GM23338 (cell line): ENCODE data around the gene C11orf65.

Experiments used
- CREB1 ChIP-seq: fragments of 250-450 bp; sonication (Bioruptor Pico); IDR thresholded peaks from 2 replicates; pipeline ENCODE4 v1.5.0; 2020; ENCODE audit warnings: low read depth, mild to moderate bottlenecking, moderate library complexity
- EZH2 ChIP-seq: fragments of 200-600 bp; sonication (generic); IDR thresholded peaks from one replicate; pipeline ENCODE4 v1.8.0; 2017; ENCODE audit warnings: antibody characterized with exemption, mild to moderate bottlenecking, low read depth; ENCODE audit not compliant: unreplicated experiment
- EZH2phosphoT487 ChIP-seq: fragments of 200-600 bp; sonication (generic); IDR thresholded peaks from one replicate; pipeline ENCODE4 v1.8.1; 2018; ENCODE audit warnings: antibody characterized with exemption; ENCODE audit not compliant: unreplicated experiment
- NANOG ChIP-seq: IDR thresholded peaks from 2 replicates; pipeline ENCODE4 v1.6.1; 2016; ENCODE audit warnings: antibody characterized with exemption, borderline replicate concordance
- POLR2AphosphoS5 ChIP-seq: IDR thresholded peaks from 2 replicates; pipeline ENCODE4 v1.6.1; 2016; ENCODE audit warnings: antibody characterized with exemption, low read depth
- ZNF114 ChIP-seq: fragments of 250-450 bp; sonication (Bioruptor Pico); IDR thresholded peaks from 2 replicates; pipeline ENCODE4 v1.5.0; 2020; ENCODE audit warnings: mild to moderate bottlenecking, moderate library complexity
- ZNF331 ChIP-seq: fragments of 250-450 bp; sonication (Bioruptor Pico); IDR thresholded peaks from 2 replicates; pipeline ENCODE4 v1.5.0; 2020; ENCODE audit warnings: low read depth, mild to moderate bottlenecking, moderate library complexity
- TF ChIP-seq, protein P1 (sequence below), 2 experiments: fragments of 200-600 bp in 1 of 2; sonication (generic) in 1 of 2; conservative IDR thresholded peaks; 2 replicates each; pipeline versions ENCODE4 v1.5.1 to v1.6.1; 2016 to 2017; ENCODE audit warnings: antibody characterized with exemption in 2 of 2, low read depth in 2 of 2, mild to moderate bottlenecking in 2 of 2, moderate library complexity in 1 of 2
- TF ChIP-seq, protein P2 (sequence below): IDR thresholded peaks from one replicate; pipeline ENCODE4 v1.6.1; 2018; ENCODE audit warnings: antibody characterized with exemption; ENCODE audit not compliant: unreplicated experiment
- TF ChIP-seq, protein P3 (sequence below): IDR thresholded peaks from 2 replicates; pipeline ENCODE4 v1.6.1; 2016; ENCODE audit warnings: antibody characterized with exemption

DNA sequence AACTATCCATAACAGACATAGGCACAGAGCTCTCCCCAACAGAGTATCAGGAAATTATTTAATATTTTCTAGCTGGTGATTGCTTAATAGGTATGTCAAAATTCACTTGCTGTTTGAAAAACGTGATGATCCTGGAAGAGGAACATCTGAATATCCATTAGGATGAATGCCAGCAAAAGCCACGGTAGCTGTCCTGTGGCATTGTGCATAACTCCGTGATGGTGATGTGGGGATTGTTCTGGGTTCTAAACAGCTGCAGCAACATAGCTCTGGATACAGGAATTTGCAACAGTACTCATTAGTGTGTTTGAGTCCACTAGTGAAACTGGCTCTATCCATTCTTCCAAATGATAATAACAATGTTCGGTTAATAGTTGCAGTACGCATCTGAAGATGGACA lies 78.8 kb downstream of the C11orf65 start:
- TF ChIP-seq, protein P1, sequence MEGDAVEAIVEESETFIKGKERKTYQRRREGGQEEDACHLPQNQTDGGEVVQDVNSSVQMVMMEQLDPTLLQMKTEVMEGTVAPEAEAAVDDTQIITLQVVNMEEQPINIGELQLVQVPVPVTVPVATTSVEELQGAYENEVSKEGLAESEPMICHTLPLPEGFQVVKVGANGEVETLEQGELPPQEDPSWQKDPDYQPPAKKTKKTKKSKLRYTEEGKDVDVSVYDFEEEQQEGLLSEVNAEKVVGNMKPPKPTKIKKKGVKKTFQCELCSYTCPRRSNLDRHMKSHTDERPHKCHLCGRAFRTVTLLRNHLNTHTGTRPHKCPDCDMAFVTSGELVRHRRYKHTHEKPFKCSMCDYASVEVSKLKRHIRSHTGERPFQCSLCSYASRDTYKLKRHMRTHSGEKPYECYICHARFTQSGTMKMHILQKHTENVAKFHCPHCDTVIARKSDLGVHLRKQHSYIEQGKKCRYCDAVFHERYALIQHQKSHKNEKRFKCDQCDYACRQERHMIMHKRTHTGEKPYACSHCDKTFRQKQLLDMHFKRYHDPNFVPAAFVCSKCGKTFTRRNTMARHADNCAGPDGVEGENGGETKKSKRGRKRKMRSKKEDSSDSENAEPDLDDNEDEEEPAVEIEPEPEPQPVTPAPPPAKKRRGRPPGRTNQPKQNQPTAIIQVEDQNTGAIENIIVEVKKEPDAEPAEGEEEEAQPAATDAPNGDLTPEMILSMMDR (conservative IDR thresholded peaks at IDR 0.05; ENCODE audit: low read depth in 2 of 2) = no peak
- TF ChIP-seq EZH2 (no peak), POLR2AphosphoS5 (no peak), CREB1 (no peak), NANOG (no peak), EZH2phosphoT487 (no peak), ZNF114 (no peak), ZNF331 (CRISPR knock-in tag) (no peak)
- TF ChIP-seq, protein P2, sequence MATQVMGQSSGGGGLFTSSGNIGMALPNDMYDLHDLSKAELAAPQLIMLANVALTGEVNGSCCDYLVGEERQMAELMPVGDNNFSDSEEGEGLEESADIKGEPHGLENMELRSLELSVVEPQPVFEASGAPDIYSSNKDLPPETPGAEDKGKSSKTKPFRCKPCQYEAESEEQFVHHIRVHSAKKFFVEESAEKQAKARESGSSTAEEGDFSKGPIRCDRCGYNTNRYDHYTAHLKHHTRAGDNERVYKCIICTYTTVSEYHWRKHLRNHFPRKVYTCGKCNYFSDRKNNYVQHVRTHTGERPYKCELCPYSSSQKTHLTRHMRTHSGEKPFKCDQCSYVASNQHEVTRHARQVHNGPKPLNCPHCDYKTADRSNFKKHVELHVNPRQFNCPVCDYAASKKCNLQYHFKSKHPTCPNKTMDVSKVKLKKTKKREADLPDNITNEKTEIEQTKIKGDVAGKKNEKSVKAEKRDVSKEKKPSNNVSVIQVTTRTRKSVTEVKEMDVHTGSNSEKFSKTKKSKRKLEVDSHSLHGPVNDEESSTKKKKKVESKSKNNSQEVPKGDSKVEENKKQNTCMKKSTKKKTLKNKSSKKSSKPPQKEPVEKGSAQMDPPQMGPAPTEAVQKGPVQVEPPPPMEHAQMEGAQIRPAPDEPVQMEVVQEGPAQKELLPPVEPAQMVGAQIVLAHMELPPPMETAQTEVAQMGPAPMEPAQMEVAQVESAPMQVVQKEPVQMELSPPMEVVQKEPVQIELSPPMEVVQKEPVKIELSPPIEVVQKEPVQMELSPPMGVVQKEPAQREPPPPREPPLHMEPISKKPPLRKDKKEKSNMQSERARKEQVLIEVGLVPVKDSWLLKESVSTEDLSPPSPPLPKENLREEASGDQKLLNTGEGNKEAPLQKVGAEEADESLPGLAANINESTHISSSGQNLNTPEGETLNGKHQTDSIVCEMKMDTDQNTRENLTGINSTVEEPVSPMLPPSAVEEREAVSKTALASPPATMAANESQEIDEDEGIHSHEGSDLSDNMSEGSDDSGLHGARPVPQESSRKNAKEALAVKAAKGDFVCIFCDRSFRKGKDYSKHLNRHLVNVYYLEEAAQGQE = no peak
- TF ChIP-seq, protein P3, sequence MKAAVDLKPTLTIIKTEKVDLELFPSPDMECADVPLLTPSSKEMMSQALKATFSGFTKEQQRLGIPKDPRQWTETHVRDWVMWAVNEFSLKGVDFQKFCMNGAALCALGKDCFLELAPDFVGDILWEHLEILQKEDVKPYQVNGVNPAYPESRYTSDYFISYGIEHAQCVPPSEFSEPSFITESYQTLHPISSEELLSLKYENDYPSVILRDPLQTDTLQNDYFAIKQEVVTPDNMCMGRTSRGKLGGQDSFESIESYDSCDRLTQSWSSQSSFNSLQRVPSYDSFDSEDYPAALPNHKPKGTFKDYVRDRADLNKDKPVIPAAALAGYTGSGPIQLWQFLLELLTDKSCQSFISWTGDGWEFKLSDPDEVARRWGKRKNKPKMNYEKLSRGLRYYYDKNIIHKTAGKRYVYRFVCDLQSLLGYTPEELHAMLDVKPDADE = no peak
